HG02943 (cell line): ENCODE measurements around the gene MOB3B.
"Not testable (repeated sequence)": the region's sequence is repeated elsewhere in the genome, so short reads cannot be mapped to it uniquely, and the experiment has no call there.

ENCODE experiments used
- ATAC-seq: cut with Tn5 transposase; IDR thresholded peaks from one replicate; pipeline ENCODE4 v1.9.1; 2021; ENCODE audit warnings: mild to moderate bottlenecking, low read depth, moderate library complexity; ENCODE audit not compliant: unreplicated experiment

The MOB3B gene

GRCh38 chr9:27519466-27520465 lies 9.8 kb downstream of the MOB3B start:
- ATAC-seq, result no peak

- ATAC-seq, result no peak
Observed at GRCh38 chr9:27518809-27519208, 10.8 kb downstream of the MOB3B start.

GRCh38 chr9:27518006-27518405 lies 11.6 kb downstream of the MOB3B start:
- no peak for ATAC-seq

DNA sequence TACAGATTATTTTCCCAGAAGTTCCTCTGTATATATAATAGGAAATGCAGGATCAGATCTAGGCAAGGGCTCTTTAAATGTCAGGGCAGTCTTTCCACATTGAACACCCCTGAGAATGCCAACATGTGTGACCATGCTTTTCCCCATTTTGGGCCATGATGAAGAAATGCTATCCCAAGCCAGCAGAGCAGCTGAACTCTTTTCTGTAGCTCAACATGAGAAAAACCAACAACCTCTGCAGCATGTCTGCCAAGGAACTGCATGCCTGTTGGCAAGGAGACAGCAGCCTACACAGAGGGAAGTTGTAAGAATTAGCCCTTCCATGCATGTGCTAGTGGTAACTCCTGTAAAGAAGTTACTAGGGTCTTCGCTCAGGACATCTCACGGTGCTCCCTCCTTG lies 15.1 kb downstream of the MOB3B start:
- ATAC-seq, result no peak

DNA sequence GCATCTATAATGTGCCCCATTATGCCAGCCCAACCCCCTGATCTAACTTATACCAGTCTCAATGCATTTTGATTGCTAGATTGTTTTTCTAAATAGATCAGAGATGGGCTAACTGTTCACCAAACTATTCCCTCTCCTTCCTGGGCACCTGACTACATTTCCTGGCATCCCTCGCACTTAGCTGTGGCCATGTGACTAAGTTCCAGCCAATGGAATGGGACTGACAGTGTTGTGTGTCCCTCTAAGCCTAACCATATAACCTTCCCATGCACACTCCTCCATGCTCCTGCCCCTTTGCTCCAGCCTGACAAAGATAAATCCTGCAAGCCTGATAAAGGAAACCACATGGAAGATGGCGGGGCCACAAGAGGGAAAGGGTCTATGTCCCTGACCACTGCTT lies 17.8 kb downstream of the MOB3B start:
- no peak for ATAC-seq

DNA sequence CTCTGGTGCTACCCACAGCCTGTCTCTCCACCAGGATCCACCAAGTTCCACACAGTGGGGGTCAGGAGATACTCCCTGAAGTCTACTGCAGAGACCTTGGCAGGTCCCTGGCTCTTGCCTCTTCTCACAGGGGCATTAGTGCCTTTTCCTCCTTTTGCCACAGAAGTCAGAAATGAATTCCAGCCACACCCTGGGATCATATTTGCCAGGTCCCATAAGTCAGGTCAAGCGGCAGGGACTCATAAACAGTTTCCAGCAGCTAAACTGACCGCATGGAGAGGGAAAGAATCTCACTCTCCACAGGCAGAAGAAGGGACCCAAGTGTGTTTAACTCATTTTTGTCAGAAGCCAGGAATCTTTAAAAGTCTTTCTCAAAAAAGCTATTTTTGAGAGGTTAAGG lies 18.8 kb downstream of the MOB3B start:
- no peak for ATAC-seq

DNA sequence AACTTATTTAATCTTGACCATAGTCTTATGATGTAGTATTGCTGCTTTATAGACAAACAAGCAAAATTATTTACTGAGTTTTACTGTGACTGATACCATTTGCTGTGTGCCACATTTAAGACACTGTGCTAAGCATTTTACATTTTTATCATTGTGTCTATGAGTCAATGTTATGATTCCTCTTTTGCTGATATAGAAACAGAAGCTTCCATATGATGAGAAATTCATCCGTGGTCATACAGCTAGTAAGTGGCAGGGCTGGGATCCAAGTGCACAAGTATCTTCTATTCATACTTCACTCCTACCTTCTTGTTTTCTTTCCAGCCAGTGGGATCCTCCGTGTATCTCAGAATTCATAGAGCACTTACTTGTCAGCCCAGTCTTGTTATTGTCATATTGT lies 22.6 kb downstream of the MOB3B start:
- ATAC-seq, result no peak

- no peak for ATAC-seq
Observed at GRCh38 chr9:27505744-27506161, 23.9 kb downstream of the MOB3B start.

DNA sequence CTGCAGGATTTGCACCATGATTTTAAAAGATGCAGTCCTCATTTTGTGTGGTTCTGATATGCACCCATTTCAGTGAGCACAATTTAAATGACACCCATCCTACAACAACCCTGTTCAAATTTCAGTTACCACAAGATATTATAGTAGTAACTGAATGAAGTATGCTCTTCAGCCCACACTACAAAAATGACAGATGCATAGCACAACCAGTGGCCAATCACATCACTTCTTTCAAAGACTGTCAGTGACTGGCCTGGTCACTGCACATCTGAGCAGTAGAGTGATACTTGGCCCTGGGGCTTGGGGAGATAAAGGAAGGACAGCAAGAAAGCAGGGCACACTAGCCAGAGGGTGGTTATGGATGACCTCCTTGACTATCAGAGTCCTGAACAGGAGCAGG lies 25.4 kb downstream of the MOB3B start:
- no peak for ATAC-seq

DNA sequence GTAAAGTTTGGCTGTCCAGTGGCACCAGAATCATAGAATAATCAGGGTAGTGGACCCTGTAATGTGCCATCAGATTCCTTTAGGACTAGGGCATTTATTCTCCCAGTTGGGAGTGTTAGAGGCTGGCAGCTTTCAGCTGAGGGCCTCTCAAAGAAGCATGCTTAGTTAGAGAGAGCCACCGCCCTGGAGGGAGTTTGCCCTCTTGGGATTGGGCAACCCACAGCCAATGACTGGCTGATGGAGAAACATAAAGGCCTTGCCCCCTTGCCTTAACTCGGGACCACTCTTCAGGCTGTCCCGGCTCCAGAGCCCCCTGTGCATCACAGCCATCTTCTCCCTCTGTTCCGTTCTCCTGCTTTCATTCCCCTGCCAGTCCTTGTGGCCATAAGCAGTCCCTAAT lies 26.0 kb downstream of the MOB3B start:
- no peak for ATAC-seq

- ATAC-seq, result not testable (repeated sequence)
Observed at GRCh38 chr9:27500902-27501301, 28.7 kb downstream of the MOB3B start.

DNA sequence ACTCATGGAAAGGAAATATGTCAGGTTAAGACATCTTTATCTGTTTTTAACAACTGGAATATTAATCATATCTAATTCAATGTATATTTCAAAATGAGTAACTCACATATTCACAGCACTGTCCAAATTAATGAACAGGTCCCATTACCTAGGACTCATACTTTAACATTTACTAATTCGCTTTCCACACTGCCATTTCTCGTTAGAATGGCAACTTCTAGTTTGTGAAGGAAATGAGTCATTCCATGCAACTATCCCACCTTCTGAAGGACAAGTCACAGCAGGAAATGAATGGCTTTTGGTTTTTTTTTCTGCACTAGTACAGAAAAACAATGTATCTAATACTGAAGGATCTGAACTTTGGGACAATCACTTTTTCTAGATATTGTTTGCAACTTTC lies 30.2 kb downstream of the MOB3B start:
- no peak for ATAC-seq

DNA sequence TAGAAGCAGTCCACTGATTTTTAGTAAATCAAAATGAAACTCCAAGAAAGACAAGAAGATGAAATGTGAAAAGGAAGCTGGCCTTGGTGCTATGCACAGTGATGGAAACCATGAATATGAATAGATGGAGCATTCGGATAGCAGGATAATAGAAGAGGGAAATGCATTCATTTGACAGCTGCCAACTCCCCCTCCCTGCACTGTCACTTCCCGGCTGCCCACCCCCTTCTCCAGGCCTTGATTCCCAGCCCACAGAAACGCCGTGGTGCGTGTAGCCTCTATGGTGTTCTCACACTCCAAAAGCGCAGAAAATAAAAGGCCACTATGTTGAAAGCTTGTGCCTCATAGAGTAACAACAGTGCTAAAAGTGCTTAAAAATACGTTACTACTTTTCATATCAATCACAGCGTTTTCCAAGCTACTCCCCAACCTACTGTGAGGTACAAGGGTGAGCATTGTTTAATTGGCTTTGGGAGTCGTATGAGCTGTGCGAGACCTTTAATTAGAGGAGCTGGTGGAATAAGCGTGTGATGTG lies 31.7 kb downstream of the MOB3B start:
- ATAC-seq, result no peak

- no peak for ATAC-seq
Observed at GRCh38 chr9:27496135-27496504, 33.5 kb downstream of the MOB3B start.

- ATAC-seq, result no peak
Observed at GRCh38 chr9:27495480-27496134, 34.0 kb downstream of the MOB3B start.

DNA sequence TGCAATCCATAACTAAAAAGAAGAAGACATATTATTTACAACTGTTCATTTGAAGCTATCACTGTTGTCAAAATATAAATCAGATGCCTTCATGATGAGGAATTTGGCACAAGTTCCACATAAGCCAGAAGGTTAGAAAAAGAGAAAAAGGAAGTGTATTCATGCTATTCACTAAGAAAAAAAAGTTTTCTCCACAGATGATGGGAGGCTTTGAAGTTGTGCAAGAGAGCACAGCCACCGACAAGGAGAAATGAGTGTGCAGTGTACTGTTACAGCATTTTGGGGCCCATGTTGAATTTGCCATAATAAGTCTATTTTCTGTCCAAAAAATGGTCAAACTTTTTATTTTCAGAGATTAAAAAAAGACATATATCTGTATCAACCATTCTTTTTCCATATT lies 38.5 kb downstream of the MOB3B start:
- ATAC-seq, result no peak

GRCh38 chr9:27489087-27489876 lies 40.3 kb downstream of the MOB3B start:
- ATAC-seq, result peak; percentile 62

GRCh38 chr9:27487927-27488326 lies 41.7 kb downstream of the MOB3B start:
- no peak for ATAC-seq

- no peak for ATAC-seq
Observed at GRCh38 chr9:27487128-27487640, 42.4 kb downstream of the MOB3B start.

DNA sequence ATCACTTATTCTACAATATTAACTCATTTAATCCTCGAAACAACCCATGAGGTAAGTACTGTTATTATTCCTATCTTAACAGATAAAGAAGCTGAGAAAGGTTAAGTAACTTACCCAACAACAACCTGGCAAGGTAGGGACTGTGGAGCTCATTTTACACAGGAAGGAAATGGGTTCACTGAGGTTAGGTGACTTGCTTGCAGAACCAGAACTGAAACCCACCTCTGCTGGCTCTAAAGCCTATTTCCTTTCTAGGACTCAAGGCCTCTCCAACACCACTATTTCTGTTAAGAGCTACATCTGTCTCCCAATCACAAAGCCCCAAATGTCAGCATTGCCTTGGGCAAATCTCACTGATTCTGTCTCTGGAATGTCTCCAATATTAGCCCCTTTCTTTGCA lies 44.5 kb downstream of the MOB3B start:
- peak; percentile 86 for ATAC-seq

- no peak for ATAC-seq
Observed at GRCh38 chr9:27483576-27483975, 46.0 kb downstream of the MOB3B start.
